Measurements from ENCODE around the gene GALK1.
A peak's percentile ranks its signal among the peaks of the same experiment; 100 is the strongest.
"Not testable (repeated sequence)": the region's sequence is repeated elsewhere in the genome, so short reads cannot be mapped to it uniquely, and the experiment has no call there.

Gene GALK1

GRCh38 chr17:75783803-75784472 is 18.9 kb upstream of the GALK1 start:
- no peak for DNase-seq

- peak; percentile 71 for DNase-seq
These were observed 18.2 kb upstream of the GALK1 start for GRCh38 chr17:75783069-75783783.

GRCh38 chr17:75779987-75780889 is 15.2 kb upstream of the GALK1 start:
- DNase-seq, result no peak

DNA sequence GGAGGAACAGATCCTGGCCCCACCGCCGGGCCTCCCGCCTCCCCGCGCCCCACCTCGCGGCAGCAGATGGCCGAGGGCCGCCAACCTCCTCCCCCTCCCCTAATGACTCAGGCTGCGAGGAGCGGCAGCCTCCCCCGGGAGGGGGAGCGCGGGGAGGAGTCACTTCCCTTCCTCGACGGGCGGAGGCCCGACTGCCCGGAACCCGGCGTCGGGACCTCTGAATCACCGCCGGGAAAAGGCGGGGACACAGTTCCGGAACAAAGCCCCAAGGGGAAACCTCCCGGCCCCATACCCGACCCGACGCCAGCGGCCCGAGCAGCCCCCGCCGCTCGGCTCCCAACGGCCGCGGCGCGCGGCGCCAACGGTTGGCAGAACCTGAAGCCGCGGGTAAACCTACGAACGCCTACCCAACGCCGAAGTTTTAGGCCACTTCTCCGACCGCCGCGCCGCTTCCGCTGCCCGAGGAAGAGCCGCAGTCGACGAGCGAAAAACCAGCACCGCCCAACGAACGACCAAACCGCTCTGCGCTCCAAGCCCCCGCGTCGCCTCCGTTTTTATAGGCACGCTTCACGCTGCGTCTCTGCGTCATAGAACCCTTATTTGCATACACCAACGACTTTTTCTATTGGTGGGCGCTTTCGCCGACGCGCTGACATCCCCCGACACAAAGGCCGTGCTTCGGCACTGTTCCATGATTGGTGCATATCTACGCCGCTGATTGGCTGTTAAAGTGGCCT is 14.4 kb upstream of the GALK1 start:
- peak; percentile 94 for DNase-seq

DNA sequence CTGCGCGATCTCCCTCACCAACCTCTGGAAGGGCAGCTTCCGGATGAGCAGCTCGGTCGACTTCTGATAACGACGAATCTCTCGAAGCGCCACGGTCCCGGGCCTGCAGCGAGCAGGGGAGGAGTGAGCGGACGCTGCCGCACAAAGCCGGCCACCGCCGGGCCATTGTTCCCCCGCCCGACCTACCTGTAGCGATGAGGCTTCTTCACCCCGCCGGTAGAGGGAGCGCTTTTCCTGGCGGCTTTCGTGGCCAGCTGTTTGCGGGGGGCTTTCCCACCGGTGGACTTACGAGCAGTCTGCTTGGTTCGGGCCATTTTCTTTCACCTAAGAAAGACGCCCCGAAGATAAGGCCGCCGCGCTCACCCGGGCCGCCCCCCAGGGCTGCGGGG is 13.9 kb upstream of the GALK1 start:
- DNase-seq, result no peak

DNA sequence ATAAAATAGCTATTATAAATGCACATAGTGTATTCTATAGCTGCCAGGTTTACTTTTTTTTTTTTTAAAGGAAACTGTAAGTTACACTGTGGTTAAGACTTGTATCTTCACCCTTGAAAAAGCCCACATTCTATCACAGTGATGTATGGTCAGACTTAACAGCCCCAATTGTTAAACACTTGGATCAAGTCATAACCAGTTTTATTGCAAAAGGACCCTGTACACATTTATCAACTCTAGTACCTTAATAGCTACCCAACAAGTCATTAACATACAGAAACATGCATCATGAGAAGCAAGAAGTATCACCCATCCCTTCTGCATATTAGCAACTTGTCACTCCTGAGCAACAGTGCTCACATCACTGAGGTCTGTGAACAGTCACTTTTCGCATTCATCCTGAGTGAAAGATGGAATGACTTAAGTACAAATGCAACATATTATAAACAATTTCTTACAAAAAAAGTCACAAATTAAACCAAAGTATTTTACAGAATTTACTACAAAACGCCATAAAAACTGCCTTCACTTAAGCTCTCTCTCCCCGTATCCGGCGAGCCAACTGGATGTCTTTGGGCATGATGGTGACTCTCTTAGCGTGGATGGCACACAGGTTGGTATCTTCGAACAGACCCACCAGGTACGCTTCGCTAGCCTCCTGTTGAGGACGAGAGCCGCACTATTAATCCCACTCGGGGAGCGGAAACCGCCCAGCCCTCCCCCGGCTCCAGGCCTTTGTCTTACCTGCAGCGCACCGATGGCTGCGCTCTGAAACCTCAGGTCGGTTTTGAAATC is 13.3 kb upstream of the GALK1 start:
- DNase-seq, result not testable (repeated sequence)

DNA sequence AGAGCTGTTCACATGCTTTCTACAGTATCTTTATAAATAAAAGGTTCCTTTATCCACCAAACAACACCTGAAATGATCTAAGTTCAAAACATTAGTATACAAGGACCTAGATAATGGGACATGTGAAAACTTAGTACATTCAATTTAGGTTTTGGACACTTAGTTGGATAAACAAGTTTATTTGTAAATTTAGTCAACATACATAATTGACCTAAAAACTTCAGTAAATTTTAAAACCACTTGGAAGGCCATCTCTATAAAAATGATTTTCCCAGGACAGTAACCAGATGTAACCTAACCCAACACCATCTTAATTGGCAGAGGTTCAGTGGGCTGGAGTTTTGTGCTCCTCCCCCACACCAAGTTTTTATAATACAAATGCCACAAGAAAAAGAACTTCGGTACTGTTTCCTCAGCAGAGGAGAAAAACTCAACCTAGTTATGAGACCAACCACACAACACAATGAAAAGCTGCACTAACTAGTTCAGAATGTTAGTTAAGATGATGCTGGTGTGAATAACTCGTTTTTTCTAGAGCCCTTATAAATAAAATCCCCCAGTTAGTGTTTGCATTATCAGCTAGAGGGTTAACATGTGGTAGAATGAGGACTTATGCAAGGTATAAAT is 12.4 kb upstream of the GALK1 start:
- DNase-seq, result no peak

- no peak for DNase-seq
These were observed 11.6 kb upstream of the GALK1 start for GRCh38 chr17:75776386-75777295.

DNA sequence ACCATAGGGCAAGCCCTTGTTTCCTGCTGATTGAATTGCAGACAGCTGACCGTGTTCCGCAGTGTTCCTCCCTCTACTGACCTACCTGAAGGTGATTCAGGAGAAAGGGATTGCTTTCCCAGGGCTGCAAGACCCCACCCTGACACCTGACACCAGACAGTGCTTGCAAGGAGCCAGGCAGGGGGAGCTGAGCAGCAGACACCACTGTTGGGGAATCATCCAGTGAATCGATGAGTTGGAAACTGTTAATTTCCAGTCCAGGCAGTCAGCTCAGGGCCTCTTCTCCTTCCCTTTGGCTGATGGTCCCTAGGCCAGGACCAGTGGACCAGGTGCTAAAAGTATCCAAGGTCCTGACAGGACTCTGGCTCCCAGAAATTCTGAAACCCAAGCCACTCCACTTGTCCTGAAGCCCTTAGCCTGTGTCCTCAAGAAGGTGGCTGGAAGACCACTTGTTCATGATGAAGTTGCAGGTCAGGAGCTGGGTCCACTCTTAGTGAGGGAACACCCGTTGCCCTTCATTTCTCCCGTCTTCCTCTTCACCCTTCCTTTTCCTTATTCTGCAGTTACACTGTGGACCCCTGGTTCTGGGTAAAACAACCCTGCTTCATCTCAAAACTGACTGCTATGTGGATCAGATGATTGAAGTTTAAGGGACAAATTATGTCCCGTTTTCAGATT is 10.1 kb upstream of the GALK1 start:
- DNase-seq, result no peak

DNA sequence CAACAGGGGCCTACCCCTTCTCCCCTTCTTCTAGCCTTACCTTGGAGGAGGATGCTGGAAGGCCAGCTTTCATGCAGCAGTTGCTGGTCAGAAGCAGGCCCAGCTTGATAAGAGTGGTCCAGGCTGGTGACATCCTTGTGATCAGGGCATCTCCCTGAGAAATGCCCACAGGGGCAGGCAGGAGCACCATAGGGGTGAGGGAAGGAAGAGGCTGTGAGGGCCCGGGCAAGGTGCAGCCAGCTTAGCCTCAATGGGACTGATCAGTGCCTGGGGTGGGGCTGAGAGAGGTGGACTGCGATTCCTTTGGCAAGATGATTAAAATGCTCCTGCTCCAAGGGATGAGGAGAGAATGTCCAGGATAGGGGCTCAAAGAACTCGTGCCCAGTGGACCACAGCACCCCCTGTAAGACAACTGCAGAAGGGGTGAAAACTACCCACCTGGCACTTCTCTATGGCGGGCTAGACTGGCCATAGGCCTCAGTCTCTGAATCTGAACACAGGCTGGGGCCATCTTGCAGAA is 9.5 kb upstream of the GALK1 start:
- no peak for DNase-seq

DNA sequence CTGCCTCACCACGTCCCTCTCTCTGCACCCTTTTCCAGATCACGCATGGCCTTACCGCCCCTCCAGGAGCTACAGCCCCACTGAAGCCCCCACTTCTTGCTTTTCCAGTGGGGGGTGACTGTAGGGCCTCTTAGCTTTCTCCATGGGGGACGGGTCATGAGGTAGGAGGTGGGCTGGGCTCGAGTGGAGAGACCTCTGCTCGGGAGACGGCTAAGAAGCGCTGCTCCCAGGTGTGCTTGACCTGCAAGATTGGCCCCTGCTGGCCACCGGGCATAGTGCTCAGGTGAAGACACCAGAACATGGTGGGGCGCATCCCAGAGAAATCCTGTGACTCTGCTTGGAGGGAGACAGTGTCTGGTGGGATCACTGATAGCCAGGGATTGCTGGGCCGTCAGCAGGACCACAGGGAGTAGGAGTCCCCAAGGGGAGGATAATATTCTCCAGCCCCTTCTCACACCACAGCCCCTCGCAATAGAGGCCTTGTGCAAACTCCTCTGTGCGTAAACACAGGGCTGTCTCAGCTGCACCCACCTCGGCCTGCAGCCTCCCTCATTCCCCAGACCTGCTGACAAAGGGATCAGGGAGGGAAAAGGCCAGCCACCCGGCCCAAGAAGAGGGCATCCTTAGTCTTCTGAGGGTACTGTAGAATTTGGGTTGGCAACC is 8.9 kb upstream of the GALK1 start:
- no peak for DNase-seq

DNA sequence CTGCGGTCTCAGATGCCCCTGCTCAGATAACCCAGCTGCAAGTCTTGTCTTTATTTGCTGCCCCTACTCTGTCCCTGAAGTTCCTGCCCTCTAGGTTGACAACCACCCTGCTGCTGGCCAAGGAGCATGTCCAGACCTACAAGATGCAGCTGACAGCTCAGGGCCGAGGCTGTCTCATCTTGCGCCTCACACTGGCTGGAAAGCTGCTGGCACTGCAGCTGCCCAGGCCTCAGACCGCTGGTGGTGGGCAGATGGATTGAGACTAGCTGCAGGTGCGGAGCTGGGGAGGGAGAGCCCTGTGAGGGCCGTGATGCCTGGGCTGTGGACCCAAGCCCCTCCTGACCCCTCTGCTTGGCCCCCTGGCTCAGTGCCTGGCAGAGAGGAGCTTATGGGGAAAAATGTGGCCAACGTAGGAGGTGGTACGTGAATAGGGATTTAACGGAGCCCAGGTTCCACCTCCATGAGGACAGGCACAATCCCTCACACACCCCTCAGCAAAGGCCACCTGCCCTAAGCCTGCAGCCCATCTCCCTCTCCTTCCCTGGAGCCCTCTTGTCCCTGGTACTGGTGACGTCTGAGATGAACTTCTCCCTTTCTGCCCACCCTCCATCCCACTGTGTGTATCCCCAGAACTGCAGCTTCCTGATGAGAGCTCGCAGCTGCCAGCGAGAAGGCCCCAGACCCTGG is 8.3 kb upstream of the GALK1 start:
- no peak for DNase-seq

DNA sequence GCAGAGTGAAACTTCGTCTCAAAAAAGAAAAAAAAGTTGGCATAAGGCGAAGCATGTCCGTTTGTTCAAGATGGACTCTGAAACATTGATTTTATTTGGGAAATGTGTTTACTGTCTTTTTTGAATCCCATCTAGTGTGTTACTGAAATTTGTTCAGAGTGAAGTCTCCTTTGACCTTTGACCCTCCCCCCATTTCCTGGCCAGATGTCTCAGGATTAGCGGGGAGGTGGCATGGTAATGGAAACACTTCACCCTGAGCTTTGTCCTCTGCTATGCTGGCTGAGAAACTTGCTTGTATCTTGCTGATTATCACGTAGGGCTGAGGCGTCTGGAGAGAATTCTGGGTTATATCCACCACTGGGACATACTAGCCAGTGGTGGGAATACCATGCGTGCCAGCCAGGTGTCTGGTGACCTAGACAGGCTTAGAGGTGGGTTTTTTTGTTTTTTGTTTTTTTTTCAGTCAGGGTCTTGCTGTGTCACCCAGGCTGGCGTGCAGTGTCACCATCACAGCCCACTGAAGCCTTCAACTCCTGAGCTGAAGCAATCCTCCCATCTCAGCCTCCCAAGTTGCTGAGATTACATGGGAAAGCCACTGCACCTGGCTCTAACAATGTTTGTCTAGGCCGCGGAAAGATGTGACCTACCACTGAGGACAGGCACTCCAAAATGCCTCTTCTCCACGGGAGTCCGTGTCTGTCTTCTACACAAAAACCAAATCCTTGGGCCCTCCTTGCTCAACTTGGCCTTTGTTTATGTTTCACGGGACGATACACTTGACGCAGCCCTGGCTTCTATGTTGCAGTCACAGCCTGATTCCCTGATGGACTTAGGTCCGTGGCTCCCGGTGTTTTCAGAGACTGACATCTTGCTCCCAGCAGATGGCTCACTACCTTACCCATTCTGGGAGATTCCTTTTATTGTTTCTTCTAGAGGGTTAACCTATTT is 6.6 kb upstream of the GALK1 start:
- no peak for DNase-seq

GRCh38 chr17:75769536-75769935 is 4.5 kb upstream of the GALK1 start:
- DNase-seq, result no peak

GRCh38 chr17:75767881-75768280 is 2.9 kb upstream of the GALK1 start:
- no peak for DNase-seq

GRCh38 chr17:75765981-75766380 is 989 bp upstream of the GALK1 start:
- no peak for DNase-seq

GRCh38 chr17:75764417-75764710 is 628 bp downstream of the GALK1 start:
- DNase-seq, result no peak
